ENCODE results near the gene FCRL1.

FCRL1 gene, protein sequence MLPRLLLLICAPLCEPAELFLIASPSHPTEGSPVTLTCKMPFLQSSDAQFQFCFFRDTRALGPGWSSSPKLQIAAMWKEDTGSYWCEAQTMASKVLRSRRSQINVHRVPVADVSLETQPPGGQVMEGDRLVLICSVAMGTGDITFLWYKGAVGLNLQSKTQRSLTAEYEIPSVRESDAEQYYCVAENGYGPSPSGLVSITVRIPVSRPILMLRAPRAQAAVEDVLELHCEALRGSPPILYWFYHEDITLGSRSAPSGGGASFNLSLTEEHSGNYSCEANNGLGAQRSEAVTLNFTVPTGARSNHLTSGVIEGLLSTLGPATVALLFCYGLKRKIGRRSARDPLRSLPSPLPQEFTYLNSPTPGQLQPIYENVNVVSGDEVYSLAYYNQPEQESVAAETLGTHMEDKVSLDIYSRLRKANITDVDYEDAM

DNA sequence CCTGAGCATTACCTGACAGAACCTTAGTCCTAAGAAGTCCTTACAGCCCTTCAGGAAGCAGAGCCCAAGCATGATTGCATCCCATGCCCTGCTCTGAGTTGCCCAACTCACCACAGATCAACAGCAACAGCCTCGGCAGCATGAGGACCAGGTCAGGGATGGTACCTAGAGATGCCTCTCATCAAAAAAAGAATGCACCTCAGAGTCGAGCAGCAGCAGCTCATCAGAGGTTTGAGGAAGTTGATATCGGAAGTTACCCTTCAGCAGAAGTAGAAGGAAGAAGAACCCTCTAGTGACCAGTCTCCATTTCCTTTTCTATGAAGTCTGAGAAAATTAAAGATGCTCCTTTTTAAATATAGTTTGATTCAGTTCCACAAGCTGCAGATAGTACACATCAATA lies at the start of gene FCRL1:
Gene FCRL1 (minus strand): TSS at position 225 of the 400 bp plus-strand sequence. CDS start 83 bp downstream, at position 142.
- no peak for DNase-seq

- no peak for DNase-seq
Observed at GRCh38 chr1:157868654-157869053, 48.7 kb upstream of the FCRL1 start.

- DNase-seq = no peak
Observed at GRCh38 chr1:157862114-157863070, 42.5 kb upstream of the FCRL1 start.

DNA sequence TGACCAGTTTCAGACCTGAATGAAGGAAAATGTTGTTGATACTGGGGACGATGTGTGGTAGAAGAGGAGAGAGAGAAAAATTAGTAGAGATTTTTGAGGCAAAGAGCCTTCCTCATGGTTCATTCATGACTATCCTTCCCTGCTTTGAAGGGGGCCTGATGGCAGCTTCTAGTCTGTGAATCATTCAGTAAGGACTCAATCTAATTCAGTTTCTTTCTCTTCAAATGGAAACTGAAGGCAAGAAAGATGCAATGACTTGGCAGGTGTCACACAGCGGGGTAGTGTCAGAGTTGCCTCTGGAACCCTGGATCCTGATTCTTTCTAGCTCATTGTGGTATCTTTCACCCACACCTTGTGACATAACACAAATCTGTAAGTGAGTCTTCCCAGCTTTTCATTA lies 36.6 kb upstream of the FCRL1 start:
- DNase-seq = no peak

DNA sequence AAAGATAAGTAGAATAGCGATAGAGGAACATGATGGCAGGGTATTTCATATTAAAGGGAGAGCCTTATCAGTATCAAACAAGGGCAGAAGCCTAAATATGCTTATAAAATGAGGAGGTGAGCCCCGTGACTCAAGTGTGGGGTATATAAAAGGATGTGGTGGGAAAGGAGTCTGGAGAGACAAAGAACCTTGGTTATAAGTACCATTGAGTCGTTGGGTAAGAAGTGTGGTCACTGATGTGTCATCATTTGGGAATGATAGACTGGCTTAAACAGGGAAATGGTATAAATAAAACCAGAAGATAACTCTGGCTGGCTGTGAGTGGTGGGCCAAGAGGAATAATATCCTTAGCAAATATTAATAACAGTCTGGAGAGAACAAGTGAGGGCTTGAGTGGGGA lies 32.6 kb upstream of the FCRL1 start:
- no peak for DNase-seq

DNA sequence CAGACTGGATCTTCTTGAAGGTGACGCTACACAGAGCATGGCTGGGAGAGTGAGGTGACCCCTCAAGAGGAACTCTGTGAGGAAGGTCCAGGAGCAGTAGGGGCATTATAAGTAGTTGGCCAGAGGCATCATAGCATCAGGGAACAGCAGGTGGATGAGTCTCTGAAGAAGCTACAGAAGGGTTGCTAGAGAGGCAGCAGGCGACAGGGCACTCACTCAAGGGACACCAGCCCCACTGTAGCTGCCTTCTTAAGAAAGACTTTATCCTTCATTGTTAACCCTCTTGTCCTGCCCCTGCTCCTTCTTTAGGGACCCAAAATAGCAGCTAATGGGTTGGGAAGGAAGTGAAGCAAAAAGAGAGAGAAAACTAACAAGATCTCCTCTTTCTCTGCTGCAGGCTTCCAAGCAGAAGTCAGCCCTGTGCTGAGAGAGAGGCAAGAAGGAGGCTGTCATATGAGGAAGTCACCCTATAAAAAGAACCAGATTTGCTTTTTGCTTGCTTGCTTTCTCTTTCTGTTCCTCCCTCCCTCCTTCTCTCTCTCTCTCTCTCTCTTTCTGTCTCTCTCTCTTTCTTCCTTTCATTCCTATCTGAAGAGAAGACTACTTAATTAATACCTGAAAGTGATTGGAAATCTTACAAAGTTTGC lies 29.4 kb upstream of the FCRL1 start:
- DNase-seq = no peak

- no peak for DNase-seq
Observed at GRCh38 chr1:157844089-157844830, 24.3 kb upstream of the FCRL1 start.

DNA sequence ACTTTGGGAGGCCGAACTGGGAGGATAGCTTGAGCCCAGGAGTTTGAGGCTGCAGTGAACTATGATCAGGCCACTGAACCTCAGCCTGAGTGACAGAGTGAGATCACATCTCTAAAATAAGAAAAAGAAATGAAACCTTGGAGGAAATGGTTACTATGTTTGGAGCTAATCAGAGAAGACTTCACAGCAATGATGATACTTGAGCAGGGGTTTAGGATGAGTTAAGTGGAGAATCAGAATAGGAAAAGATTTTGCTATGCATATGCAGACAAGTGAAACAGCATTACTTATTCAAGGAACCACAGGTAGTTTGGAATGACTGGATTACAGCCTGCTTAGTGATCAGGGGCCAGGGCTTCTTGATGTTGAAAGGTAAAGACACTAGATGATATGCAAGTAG lies 23.0 kb upstream of the FCRL1 start:
- DNase-seq = no peak

- DNase-seq = no peak
Observed at GRCh38 chr1:157841708-157842107, 21.8 kb upstream of the FCRL1 start, which contains the start of gene CD5L. TSS of gene CD5L (minus strand) at chr1:157841808. CDS start at chr1:157841701, 107 bp downstream.

DNA sequence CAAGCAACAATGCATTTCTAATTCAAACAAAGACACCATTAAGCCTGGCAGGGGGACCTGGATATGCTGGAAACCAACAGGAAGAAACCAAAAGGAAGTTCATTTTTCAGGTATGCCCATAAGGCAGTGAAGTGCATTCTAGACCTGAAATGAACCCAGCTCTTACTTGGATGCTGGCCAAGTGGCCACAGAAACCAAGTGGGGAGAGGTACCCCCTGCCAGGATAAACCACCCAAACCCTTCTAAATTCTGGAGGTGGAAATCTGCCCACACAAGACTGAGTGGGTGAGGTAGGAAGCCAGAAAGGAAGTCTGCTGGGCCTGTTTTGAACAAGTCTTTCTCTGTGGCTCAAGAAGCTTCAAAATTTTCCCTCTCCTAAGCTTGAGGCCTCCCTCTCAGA lies 19.0 kb upstream of the FCRL1 start:
- DNase-seq = no peak

GRCh38 chr1:157834430-157834829 lies 14.5 kb upstream of the FCRL1 start:
- no peak for DNase-seq

DNA sequence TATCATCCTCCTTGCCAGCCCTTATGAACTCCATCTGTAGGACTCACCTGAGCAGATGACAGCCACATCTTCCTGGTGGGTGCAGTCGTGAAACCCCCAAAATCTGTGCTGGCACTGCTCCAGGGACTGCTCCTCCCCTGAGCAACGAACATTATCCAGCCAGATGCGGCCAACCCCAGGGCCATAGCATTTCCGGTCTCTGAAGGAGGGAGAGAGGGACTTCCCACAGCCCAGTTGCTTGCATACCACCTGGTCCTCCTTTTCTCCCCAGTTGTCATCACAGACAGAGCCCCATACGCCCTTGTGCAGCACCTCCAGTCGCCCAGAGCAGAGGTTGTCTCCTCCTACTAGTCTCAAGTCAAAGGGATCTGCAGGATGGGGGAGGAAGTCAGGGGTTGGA lies 13.2 kb upstream of the FCRL1 start:
- no peak for DNase-seq

DNA sequence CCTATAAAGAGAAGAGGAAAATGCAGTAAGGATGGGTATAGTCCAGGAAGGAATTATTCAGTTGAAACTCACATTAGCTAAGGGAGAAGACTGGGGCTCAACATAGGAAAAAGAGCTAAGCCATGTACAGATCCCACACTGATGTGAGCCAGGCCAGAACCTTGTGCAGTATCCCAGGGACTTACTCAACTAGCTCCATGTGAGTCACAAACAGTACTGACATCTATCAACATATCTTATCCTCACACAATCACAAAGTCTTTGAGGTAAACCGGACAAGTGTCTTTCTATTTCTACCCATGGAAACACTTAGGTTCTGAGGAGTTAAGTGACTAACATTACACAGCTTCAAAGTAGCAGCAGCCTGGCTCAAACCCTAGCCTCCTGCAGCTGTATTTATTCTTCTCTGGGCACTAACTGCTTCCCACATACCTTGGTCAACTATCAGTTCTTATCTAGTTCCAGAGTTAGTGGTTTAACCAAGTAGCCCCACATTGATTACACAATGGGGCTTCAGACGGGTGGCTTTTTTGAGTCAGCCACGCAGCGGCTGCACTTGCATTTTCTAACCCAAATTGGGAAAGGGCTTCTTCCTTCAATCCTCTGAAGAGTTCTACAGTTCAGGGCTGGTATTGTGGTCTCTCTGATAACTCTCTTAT lies 12.2 kb upstream of the FCRL1 start:
- DNase-seq = no peak

- no peak for DNase-seq
Observed at GRCh38 chr1:157830887-157831286, 11.0 kb upstream of the FCRL1 start.

DNA sequence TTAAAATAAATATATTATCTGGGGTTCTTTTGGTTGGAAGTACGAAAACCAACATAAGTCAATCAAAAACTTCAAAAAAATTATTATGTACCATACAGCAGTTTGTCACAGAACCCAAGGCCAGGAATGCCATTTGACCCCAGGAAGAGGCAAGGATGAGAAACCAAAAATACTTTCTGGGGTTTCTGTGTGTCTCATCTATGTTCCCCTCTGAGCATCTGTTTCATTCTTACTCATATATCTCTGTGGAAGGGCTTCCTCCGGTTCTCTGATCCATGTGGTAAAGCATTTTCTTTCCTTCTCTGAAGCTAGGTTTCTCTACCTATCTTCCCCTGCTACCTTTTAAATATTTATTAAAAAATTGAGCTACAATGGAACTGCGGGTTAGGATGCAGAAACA lies 9.8 kb upstream of the FCRL1 start:
- DNase-seq = no peak

DNA sequence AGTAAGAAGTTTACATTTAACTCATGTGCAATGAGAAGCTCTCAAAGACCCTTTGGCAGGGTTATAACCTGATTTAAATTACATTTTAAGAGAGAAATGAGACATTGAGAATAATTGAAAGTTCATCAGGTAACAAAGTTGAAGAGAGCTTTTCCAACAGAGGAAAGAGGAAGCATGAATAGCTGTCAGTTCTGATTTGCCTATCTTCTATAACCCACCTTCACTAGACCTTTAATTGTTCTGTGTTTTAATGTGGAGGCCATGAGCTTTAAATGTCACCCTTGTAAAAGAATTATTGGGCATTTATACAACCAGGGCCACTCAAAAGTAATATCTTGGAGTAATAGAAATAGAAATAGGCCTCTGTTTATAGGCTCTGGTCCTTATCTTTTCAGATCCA lies 9.3 kb upstream of the FCRL1 start:
- no peak for DNase-seq

- no peak for DNase-seq
Observed at GRCh38 chr1:157820299-157820698, 379 bp upstream of the FCRL1 start.

GRCh38 chr1:157819215-157819614 lies 705 bp downstream of the FCRL1 start:
- DNase-seq = no peak

DNA sequence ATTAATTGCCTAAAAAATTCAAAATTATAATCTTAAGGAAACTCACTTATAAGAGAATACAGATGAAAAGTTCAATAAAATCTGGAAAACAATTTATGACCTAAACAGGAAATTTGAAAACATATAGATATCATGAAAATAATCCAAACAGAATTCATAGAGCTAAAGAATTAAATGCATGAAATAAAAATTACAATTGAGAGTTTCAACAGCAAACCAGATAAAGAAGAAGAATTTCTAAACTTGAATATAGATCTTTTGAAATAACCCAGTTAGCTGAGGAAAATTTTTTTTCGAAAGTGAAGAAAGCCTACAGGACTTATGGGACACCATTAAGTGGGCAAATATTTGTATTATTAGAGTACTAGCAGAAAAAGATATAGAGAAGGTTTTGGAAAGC lies 6.7 kb downstream of the FCRL1 start:
- DNase-seq = no peak

DNA sequence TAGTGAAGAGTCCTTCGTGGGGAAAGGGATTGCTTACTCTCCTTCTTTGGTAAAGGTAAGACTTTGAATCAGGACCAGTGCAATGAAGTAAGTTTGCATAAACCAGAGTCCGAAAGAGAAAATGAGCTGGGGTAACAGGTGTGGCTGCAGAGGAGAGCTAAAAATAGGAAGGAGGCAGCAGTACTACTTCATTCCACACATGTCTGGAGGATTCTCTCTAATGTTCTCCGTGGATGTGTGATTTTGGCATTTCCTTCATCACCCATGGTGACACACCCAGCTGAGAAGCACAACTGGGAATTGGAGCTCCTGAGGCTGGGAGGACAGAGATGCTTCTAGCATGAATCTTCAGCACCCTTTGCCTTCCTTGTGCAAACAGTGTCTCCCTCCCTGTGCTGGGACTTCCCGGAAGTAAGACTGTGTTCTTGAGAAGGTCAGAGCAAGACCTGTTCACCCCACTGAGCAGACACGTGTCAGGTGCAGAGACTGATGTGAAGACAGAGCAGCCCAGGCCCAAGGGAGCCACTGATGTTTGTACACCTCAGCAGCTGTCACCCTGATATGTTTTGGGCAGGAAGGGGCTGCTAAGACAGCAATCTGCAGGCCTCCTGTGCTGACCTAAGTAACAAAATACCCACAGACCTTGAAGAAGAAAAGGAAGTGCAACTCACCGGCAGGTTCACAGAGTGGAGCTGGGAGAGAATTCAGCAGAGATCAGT lies 13.3 kb downstream of the FCRL1 start:
- no peak for DNase-seq

- no peak for DNase-seq
Observed at GRCh38 chr1:157803851-157804250, 16.1 kb downstream of the FCRL1 start.
